ENCODE data around the gene ZBTB47.

DNA sequence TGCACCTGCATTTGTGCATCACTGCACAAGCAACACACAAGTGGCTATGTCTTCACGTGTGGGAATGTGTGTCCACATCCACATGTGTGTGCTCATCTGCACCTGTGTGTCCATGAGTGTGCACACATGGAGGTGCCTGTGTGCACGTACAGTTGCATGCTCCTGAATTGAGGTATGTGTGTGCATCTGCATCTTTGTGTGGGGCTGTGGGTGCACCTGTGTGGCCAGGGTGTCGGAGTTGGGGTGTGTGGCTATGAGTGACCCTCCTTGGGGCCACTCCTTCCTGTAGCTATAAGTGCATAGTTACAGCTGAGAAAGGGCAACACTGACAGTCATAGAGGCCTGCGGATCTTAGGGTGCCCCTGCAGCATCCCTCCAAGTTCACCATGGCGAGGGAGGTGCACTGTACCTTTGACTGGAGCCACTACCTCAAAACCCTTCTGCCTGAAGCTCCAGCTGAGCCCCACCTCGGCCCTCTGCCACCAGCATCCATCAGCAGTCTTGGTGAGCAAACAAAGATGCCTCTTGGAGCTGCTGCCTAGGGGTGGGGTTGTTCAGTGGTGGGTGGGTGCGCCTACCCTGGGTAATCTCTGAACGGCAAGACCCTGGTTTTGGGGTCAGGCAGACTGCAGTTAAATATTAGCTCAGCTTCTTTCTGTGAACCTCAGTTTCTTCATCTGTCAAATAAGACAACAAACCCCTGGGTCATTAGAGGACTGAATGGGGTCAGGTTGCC lies 54.3 kb downstream of the ZBTB47 start:
- TF ChIP-seq POLR2AphosphoS5 (IDR thresholded peaks at IDR 0.05; ENCODE audit: low read depth, low read length) = no peak
- TF ChIP-seq, protein P1, sequence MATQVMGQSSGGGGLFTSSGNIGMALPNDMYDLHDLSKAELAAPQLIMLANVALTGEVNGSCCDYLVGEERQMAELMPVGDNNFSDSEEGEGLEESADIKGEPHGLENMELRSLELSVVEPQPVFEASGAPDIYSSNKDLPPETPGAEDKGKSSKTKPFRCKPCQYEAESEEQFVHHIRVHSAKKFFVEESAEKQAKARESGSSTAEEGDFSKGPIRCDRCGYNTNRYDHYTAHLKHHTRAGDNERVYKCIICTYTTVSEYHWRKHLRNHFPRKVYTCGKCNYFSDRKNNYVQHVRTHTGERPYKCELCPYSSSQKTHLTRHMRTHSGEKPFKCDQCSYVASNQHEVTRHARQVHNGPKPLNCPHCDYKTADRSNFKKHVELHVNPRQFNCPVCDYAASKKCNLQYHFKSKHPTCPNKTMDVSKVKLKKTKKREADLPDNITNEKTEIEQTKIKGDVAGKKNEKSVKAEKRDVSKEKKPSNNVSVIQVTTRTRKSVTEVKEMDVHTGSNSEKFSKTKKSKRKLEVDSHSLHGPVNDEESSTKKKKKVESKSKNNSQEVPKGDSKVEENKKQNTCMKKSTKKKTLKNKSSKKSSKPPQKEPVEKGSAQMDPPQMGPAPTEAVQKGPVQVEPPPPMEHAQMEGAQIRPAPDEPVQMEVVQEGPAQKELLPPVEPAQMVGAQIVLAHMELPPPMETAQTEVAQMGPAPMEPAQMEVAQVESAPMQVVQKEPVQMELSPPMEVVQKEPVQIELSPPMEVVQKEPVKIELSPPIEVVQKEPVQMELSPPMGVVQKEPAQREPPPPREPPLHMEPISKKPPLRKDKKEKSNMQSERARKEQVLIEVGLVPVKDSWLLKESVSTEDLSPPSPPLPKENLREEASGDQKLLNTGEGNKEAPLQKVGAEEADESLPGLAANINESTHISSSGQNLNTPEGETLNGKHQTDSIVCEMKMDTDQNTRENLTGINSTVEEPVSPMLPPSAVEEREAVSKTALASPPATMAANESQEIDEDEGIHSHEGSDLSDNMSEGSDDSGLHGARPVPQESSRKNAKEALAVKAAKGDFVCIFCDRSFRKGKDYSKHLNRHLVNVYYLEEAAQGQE (IDR thresholded peaks at IDR 0.05; ENCODE audit: insufficient read depth in 1 of 2, low read depth in 2 of 2, low read length in 2 of 2) = no peak
- no peak for TF ChIP-seq FOXP2 (optimal IDR thresholded peaks at IDR 0.05; ENCODE audit: borderline replicate concordance, extremely low read depth, extremely low read length, insufficient read depth)

Data from PFSK-1 (cell line).